ENCODE measurements around the gene GMDS. TPM values are rescaled to one million over a fixed set of nuclear protein-coding genes. Genes with fewer than 3 reads are reported as not detected.

Gene GMDS
- total and polyA plus RNA-seq, 2 donors (not counting 1 experiment from before 2014, with no cell fraction given): 11.5 to 16.4 TPM

DNA sequence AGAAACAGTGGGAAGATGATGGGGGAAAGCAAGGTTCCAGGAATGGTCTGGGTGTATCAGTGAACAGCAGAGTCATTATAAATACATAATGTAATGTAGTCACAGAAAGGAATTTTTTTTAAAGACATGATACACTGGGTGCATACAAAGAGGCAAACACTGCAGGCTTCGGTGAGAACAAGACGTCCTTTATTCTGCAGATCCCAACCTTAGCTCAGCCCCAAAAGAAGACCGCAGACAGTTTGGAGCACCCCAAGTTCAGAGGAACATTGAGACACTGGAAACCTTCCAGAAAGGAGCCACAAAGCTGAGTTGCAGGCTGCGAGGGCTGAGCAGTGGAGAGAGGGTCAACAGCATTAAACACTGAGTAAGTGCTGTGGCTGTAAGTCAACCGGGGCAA is 666.3 kb downstream of the GMDS start:
- Histone ChIP-seq H3K9ac (ENCODE audit: low read length) (no peak overlapping the region), H2AFZ (ENCODE audit: insufficient read depth, low read depth, low read length, poor library complexity, severe bottlenecking) (no peak overlapping the region), H3K36me3 (replicated peaks in 1 of 2; ENCODE audit: control extremely low read depth in 1 of 2, control insufficient read depth in 1 of 2, extremely low read depth in 1 of 2, insufficient read depth in 2 of 2, low read length in 1 of 2) (no peaks in the 10 kb centered on the region), H3K27ac (ENCODE audit: low read length in 2 of 2) (no peak overlapping the region), H3K4me2 (replicated peaks; ENCODE audit: low read depth, low read length, poor library complexity, severe bottlenecking) (no peak overlapping the region), H4K20me1 (ENCODE audit: control insufficient read depth, insufficient read depth, low read length, poor library complexity, severe bottlenecking) (no peaks in the 10 kb centered on the region), H3K9me3 (ENCODE audit: control extremely low read depth in 1 of 3, control insufficient read depth in 2 of 3, insufficient read depth in 1 of 3, low read length in 2 of 3) (no peaks in the 10 kb centered on the region), H3K4me1 (ENCODE audit: control insufficient read depth in 2 of 2, insufficient read depth in 2 of 2, low read length in 2 of 2) (peaks cover 0 to 2% of the 10 kb centered on the region in 2 donors), H3K79me2 (ENCODE audit: control insufficient read depth, insufficient read depth, low read length) (no peaks in the 10 kb centered on the region), H3K27me3 (replicated peaks in 1 of 4; ENCODE audit: control extremely low read depth in 1 of 4, control insufficient read depth in 3 of 4, insufficient read depth in 4 of 4, low read length in 3 of 4) (peaks cover 0 to 3% (median 0%) of the 10 kb centered on the region in 4 experiments), H3K4me3 (ENCODE audit: control extremely low read depth in 1 of 5, extremely low read depth in 1 of 5, insufficient read depth in 1 of 5, low read depth in 2 of 5, low read length in 4 of 5) (no peak overlapping the region)
- H3K27ac Mint-ChIP-seq: no peak overlapping the region
- peaks cover 26% of the 10 kb centered on the region for H3K27me3 Mint-ChIP-seq
- 95% methylated on average over 5 of the region's 5 CpGs for WGBS (ENCODE audit: insufficient coverage)
- peaks cover 4% of the 10 kb centered on the region for H3K4me1 Mint-ChIP-seq
- intact Hi-C loops (cut with micrococcal nuclease): no loop called here
- no peak for ATAC-seq (ENCODE audit: low read depth)
- ChIA-PET CTCF (no interaction called here), POLR2A (no interaction called here)
- no peak overlapping the region for H3K4me3 Mint-ChIP-seq
- no peak for TF ChIP-seq EZH2 (IDR thresholded peaks at IDR 0.05; ENCODE audit: borderline replicate concordance, insufficient read depth, low read depth, low read length, poor library complexity, severe bottlenecking)
- TF ChIP-seq, protein P1, sequence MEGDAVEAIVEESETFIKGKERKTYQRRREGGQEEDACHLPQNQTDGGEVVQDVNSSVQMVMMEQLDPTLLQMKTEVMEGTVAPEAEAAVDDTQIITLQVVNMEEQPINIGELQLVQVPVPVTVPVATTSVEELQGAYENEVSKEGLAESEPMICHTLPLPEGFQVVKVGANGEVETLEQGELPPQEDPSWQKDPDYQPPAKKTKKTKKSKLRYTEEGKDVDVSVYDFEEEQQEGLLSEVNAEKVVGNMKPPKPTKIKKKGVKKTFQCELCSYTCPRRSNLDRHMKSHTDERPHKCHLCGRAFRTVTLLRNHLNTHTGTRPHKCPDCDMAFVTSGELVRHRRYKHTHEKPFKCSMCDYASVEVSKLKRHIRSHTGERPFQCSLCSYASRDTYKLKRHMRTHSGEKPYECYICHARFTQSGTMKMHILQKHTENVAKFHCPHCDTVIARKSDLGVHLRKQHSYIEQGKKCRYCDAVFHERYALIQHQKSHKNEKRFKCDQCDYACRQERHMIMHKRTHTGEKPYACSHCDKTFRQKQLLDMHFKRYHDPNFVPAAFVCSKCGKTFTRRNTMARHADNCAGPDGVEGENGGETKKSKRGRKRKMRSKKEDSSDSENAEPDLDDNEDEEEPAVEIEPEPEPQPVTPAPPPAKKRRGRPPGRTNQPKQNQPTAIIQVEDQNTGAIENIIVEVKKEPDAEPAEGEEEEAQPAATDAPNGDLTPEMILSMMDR (IDR thresholded peaks at IDR 0.05): no peak
- DNase-seq: no peak
- no peaks in the 10 kb centered on the region for H3K9me3 Mint-ChIP-seq (ENCODE audit: insufficient read depth)

DNA sequence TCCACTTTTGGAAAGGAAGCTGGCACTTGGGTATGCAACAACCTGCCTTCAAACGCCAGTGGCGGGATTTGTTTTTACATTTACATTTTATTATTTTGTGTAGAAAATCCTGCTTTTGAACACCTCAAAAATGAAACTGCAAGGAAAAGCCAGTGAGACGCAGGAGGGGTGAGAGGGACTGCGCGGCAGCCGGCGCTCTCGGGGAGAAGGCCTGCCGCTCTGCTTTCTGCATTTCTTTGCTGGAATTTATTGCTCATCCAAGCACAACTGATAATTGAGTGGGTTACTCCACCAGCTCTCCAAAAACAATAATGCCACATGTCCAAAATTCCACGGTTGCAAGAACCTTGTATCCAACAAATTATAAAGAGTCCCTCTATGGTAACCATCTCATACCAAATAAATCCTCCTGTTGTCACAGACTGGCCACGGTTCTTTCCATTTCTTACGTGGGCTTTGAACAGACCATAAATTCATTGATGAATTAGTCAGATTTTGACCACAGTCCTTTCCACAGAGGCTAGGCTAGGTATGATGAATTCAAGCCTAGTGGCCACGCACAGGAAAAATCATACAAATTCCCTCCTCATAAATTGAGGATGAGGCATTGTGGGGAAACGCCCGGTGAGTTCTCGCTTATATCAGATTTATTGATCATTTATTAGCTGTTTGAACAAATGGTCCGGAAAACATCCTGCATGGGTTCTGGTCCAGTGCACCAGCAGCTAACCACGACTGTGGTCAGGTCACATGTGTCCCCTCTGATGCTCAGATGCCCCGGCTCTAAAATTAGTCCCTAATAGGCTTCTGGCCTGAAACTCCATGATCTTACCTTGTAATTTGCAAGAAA is 667.3 kb downstream of the GMDS start:
- Histone ChIP-seq H3K4me2 (replicated peaks; ENCODE audit: low read depth, low read length, poor library complexity, severe bottlenecking) (no peak overlapping the region), H4K20me1 (ENCODE audit: control insufficient read depth, insufficient read depth, low read length, poor library complexity, severe bottlenecking) (no peaks in the 10 kb centered on the region), H2AFZ (ENCODE audit: insufficient read depth, low read depth, low read length, poor library complexity, severe bottlenecking) (no peak overlapping the region), H3K27me3 (replicated peaks in 1 of 4; ENCODE audit: control extremely low read depth in 1 of 4, control insufficient read depth in 3 of 4, insufficient read depth in 4 of 4, low read length in 3 of 4) (no peaks in the 10 kb centered on the region), H3K9me3 (ENCODE audit: control extremely low read depth in 1 of 3, control insufficient read depth in 2 of 3, insufficient read depth in 1 of 3, low read length in 2 of 3) (no peaks in the 10 kb centered on the region), H3K79me2 (ENCODE audit: control insufficient read depth, insufficient read depth, low read length) (no peaks in the 10 kb centered on the region), H3K9ac (ENCODE audit: low read length) (no peak overlapping the region), H3K4me3 (ENCODE audit: control extremely low read depth in 1 of 5, extremely low read depth in 1 of 5, insufficient read depth in 1 of 5, low read depth in 2 of 5, low read length in 4 of 5) (no peak overlapping the region), H3K4me1 (ENCODE audit: control insufficient read depth in 2 of 2, insufficient read depth in 2 of 2, low read length in 2 of 2) (peaks cover 0 to 2% of the 10 kb centered on the region in 2 donors), H3K27ac (ENCODE audit: low read length in 2 of 2) (no peak overlapping the region), H3K36me3 (replicated peaks in 1 of 2; ENCODE audit: control extremely low read depth in 1 of 2, control insufficient read depth in 1 of 2, extremely low read depth in 1 of 2, insufficient read depth in 2 of 2, low read length in 1 of 2) (no peaks in the 10 kb centered on the region)
- ChIA-PET CTCF (interaction anchor here (1.8 kb wide), 1 partner anchor 15 kb away, joined by 4 read pairs; no protein-coding TSS in a partner anchor), POLR2A (no interaction called here)
- H3K4me1 Mint-ChIP-seq: peaks cover 4% of the 10 kb centered on the region
- no peak for ATAC-seq (ENCODE audit: low read depth)
- no peak overlapping the region for H3K27ac Mint-ChIP-seq
- H3K9me3 Mint-ChIP-seq (ENCODE audit: insufficient read depth): no peaks in the 10 kb centered on the region
- no peak for DNase-seq
- WGBS (ENCODE audit: insufficient coverage): 83% methylated on average over 13 of the region's 19 CpGs
- no peak overlapping the region for H3K4me3 Mint-ChIP-seq
- TF ChIP-seq, protein P1 (IDR thresholded peaks at IDR 0.05): no peak
- TF ChIP-seq EZH2 (IDR thresholded peaks at IDR 0.05; ENCODE audit: borderline replicate concordance, insufficient read depth, low read depth, low read length, poor library complexity, severe bottlenecking): no peak
- peaks cover 24% of the 10 kb centered on the region for H3K27me3 Mint-ChIP-seq
- intact Hi-C loops (cut with micrococcal nuclease): no loop called here
